Stimulated activated CD8-positive, alpha-beta memory T cell treated with anti-CD3 and anti-CD28 coated beads, Interleukin-7, amount 100 ng/mL, for 48 hours (primary cell): ENCODE measurements around the gene SLC30A3.

Experiments used
- DNase-seq, 2 donors: peaks; one replicate each; pipeline ENCODE4 v3.0.0-alpha.2; 2020; ENCODE audit warnings: low read depth in 1 of 2; ENCODE audit errors: extremely low read depth in 1 of 2

SLC30A3 gene

DNA sequence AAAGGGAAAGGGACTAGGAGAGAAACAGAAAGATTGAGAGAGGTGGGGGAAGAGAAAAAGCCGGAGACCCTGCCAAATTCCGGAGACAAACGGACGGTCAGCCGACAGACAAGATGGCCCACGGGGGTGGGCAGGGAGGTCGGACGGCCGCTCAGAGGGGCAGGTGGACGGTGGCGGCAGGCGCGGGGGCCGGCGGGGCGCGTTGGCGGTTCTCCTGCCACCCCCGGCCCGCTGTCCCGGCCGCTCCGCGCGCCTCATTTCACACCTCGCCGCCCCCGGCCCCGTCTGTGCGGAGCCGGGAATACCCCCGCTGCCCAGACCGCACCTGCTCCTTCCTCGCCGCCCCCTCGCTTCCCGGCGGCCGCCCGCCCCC lies 935 bp downstream of the SLC30A3 start:
- DNase-seq = no peak

DNA sequence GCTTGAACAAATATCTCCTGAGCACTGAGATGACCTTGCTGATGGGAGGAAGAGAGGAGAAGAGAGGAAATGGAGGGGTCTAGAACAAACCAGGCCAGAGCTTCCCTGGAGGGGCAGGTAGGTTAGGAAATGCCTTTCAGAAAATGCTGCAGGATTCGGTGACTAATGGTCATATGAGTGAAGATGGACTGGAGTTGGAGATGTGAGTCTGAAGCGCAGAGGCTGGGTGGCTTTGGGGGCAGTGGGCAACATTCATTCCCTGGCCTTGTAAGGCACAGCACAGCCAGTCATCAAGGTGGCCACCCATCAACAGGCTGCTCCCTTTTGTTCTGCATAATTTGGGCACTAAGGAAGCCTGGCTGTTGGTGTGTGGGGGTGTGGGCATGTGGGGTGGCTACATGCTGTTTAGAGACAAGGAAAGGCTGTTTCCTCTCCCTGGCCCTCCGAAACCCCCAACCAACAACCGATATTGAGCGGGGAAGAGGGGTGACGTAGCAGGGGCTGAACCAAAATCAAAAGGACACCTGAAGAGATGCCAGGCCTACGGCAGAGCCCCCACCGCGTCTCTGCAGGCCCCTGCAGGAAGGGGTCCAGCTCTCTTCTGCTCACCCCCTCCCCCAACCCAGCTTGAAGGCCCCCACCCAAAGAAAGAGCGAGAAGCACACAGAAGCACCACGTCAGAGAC lies 1.5 kb downstream of the SLC30A3 start:
- DNase-seq = no peak

DNA sequence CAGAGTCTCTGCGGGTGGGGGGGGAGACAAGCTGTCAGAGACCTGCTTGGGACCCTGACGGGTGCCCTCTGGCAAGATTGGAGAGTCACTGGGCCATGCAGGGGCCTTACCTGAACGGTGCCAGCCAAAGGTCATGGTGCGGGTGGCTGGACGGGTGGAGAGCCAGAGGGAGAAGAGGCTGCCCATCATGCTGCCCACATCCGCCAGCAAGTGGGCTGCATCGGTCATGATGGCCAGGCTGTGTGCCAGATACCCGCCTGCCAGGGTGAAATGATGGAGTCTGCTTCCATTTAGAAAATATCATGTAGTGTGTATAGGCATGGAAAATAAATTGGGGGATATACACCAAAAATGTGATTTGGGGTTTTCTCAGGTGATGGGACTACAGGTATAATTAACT lies 4.8 kb downstream of the SLC30A3 start:
- no peak for DNase-seq

DNA sequence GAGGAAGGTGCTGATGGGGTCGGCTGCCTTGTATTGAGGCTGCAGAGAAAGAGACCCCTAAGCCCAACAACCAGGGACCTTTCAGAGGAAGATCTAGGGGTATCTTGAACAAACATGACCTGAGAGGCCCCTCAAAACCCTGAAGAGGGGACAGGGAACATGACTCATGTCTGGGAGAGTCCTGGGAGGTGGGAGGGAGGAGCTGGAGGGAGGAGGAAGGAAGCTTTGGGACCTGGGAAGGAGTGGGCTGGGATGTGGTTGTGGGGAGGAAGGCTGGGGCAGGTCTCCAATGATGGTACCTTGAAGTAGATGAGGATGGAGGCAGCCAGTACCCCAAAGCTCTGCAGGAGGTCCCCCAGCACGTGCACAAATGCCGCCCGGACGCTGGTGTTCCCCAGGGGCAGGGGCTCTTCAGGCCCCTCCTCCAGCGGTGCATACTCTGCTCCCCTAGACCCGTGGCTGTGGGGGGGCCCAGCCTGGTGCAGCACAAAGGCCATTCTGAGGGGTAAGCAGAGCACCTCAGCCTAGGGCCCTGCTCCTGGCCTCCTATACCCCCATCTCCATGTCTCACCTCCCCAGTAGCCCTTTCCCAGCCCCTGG lies 5.9 kb downstream of the SLC30A3 start:
- DNase-seq = no peak

DNA sequence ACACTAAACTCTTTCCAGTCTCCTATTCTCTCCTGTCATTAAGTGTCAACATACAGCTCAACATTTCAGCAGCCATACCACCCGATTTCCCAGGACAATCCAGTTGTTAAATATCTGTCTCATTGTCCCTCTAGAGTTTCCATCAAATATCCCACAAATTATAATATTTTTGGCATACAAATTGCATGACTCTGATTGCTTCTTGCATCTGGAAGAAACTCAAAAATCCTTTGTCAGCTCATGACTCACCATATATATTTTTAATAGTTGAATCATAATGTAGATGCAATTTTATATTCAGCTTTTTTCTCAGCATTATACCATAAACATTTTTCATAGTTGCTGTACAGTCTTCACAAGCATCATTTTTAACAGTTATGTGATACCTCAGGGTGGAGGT lies 7.2 kb downstream of the SLC30A3 start:
- no peak for DNase-seq

DNA sequence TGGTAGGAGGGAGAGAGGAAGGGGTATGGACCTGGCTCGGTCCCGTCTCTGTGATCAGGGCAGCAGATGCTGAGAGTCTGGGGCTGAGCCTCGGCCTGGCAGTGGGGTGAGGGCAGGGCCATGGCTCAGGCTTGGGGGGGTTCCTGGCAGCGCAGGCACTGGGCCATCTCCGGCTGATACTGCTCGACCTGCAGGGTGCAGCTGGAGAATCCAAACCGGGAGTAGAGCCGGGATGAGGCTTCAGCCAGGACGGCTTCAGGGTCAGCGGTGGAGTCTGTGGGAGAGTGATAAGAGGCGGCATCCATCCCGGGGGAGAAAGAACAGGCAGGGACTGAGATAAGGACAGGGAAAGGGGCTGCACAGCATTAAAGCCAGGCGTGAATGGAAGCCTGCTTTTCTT lies 7.7 kb downstream of the SLC30A3 start:
- DNase-seq = no peak

DNA sequence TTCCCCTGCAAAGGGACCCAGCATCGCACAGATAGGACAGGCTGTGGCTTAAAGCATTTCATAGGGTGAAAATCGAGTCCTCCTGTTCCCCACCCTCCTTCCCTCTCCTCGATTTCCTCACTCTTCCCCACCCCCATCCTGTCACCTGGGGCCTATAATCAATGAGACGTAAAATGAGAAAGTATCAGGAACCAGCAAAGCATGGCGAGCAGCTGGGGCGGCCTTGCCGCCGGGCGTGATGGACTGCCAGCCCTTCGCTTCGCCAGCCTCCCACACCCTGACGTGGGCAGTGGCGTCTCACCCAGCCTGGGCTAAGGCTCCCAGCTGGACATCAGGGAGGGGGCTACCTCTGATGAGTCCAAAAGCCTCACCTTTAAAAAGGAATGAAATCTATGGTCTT lies 11.1 kb downstream of the SLC30A3 start:
- no peak for DNase-seq

DNA sequence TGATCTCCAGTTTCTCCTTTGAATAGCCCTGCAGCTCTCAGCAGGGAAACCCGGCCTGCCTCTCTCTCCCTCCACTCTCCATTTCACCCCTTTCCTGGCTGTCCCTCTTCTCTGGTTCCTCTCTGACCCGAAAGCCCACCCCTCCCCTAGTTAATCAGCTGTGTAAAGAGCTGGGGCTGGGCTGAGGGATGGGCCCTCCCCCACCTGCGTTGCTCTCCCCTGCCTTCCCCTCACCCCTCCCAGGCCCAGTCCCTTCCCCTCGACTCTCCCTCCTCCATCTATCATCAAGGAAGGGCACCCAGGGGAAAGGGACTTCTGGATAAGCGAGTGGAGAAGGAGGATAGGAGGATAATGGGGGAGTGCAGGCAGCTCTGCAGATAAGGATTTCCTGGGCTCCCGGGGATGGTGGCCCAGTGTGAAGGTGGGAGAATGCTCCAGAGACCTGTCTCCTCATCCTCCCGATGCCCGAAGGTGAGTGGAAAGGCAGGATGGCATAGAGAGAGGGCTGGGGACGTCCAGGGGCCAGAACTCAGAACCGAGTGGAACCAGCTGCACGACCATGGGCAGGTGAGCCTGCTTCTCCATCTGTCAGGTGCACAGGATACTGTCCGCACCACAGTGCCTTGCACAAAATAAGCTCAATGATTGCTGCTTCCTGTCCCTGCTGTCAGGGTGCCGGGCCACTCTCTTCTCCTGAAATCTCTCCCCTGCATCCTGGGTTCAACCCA lies 12.0 kb downstream of the SLC30A3 start:
- no peak for DNase-seq

DNA sequence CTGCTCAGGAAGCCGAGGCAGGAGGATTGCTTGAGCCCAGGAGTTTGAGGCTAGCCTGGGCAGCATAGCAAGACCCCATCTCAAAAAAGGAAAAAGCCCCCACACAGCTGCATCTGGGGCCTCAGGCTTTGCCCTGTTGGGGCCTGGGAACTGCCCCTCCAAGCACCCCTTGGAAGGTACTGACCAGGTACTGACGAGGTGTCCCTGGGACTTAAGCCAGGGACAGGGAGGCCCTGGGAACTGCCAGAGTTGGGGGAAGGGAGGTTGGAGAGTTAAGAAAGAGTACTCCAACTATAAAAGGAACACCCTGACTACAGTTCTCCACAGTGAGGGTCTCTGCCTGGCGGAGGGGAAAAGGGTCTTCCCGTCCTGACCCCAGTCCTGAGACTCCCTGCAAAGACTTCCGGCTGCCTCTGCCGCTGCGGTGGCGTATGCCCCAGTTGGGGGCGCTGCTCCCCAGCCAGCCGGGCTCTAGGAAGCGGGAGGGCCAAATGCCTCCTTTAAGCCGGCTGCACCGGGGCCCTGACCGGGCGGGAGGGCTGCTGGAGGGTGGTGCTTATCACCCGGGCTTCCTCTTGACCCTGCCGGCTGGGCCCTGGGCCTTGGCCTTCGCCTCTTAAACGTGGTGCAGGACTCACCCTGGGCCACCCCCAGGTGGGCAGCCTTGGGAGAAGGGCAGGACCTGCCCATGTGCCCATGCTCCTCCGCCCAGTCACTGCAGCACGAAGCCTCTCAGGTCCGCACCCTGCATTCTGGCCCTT lies 12.8 kb downstream of the SLC30A3 start:
- peak; percentile 37 to 47 for DNase-seq

DNA sequence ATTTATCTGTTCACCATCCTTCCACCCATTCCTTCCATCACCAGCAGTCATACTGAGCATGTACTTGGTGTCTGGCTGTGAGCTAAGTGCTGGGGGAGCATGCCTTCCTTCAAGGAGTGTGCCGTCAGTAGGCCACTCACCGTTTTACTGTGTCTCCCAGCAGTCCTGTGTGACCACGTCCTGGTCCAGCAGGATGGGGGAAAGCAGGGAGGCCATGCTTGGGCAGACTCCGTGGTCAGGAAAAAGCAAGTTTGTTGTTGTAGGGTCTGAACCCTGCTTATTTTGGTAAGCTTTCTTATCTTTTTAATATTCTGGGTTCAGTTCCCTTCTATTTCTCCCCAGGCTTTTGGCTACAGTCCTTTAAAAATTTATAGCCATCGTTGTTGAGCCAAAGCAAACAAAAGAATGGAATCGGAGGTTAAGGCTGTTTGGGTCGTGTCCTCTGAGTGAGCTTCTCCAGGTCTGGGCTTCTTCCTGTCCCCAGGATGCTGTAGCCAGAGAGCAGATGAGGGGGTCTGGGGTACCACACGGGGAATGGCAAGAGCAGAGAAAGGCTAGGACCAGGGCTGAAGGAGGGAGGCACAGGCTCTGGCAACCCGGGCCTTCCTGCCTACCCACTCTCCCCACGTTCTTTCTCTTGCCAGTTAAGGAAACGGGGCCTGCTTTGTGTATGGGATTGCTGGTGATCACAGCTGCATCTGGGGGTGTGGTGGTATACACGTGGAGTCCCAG lies 13.5 kb downstream of the SLC30A3 start:
- DNase-seq = no peak

DNA sequence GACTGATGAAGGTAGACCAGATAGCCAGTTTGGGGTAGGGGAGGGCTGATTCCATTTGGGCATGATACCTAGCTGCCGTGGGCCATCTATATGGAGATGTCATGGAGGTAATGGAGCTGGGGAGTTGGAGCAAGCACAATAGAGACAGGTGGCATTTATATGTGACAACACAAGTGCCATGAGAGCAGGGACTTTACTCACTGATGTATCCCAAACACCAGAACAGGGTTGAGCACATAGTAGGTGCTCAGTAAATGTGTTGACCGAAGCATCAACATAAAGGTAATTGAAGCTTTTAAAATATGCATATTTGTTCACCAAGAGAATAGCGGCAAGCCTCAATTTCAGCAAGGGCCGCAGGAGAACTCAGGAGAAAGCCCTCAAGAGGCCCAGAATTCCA lies 15.0 kb downstream of the SLC30A3 start:
- DNase-seq = no peak

DNA sequence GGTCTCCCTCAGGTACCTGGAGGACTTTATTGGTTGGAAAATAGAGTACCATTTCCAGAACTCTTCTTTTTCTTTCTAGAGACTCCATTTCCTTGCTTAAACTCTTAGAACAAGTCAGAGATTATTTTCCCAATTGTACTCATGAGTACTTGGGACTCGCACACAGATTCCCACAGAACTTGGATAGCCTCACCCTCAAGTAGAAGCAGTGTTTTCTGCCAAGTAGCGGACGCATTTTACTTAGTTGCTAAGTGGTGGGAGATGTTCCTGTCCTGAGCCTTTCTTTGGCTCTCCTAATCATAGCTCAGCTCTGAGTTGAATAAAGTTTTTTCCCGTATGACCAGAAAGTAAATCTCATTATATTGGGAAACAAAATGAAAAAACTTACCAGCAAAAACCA lies 17.2 kb downstream of the SLC30A3 start:
- DNase-seq = no peak

DNA sequence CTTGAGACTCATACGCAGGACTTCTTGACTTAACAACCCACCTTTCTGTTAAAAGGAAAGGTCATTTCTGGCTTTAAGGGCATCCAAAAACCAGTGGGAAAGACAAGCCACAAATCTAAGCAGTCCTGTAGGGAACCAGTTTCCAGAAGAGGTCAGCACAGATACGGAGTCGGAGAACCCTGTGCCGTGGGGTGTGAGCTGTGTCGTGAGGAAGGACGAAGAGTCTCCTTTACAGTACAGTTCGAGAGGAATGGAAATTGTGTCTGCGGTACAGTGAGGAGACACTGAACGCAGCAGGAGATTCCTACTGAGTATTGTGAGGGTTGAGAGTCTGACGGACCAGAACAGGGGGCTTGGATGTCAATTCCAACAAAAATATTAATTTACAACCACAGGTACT lies 17.7 kb downstream of the SLC30A3 start:
- no peak for DNase-seq

DNA sequence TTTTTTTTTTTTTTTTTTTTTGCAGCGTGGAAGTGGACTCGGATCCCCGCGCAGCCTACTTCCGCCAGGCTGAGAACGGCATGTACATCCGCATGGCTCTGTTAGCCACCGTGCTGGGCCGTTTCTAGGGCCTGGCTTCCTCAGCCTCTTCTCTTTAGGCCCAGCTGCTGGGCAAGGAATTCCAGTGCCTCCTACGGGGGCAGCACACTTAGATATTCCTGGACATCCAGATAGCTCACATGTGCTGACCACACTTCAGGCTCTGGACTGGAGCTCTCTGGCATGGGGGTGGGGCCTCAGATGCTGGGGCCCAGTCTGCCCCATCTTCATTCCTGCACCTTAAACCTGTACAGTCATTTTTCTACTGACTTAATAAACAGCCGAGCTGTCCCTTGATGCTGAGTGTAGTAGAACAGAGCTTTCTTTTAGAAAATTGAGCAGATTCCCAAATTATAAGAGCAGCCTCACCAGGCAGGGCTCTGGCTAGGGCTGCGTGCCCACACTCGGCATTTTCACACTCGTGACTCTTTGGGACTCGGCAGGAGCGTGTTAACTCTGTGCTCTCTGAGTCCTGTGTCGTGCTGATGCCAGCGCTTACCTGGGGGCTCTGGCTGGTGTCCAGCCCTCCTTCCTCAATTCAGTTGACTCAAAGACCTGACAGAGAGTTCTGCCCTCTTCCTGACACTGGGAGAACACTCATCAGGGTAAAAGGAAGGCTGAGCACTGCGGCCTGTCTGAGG lies 19.3 kb downstream of the SLC30A3 start:
- no peak for DNase-seq

DNA sequence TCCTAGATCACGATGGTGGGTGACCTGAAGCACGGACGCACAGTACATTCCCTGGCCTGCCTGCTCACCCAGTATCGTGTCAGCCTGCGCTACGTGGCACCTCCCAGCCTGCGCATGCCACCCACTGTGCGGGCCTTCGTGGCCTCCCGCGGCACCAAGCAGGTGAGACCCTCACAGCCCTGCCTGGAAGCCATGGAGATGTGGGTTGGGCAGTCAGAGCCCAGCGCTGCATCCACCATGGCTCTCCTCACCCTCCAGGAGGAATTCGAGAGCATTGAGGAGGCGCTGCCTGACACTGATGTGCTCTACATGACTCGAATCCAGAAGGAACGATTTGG lies 20.3 kb downstream of the SLC30A3 start:
- no peak for DNase-seq

DNA sequence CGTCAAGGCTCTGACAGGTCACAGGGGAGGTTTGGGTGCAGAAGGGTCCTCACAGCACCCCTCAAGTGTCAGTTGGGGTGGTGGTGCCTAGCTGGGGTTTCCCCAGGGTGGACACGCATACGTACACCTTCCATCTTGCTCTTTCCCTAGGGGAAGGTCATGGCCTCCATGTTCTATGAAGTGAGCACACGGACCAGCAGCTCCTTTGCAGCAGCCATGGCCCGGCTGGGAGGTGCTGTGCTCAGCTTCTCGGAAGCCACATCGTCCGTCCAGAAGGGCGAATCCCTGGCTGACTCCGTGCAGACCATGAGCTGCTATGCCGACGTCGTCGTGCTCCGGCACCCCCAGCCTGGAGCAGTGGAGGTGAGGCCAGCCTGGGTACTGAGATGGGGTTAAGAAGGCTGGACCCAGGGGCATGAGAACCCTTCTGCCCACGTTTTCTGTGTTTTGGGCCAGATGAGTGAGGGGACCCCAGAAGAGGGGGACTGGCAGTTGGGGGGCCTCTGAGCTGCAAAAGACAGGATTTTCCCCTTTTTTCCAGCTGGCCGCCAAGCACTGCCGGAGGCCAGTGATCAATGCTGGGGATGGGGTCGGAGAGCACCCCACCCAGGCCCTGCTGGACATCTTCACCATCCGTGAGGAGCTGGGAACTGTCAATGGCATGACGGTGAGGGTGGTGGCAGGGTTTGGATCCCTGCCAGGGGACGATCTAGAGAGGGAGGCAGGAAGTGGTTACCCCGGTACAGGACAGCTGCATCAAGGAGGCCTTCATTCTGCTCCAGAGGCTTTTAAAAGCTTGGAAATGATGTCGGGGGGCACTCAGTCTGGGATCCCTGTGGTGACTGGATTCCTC lies 20.9 kb downstream of the SLC30A3 start:
- no peak for DNase-seq

DNA sequence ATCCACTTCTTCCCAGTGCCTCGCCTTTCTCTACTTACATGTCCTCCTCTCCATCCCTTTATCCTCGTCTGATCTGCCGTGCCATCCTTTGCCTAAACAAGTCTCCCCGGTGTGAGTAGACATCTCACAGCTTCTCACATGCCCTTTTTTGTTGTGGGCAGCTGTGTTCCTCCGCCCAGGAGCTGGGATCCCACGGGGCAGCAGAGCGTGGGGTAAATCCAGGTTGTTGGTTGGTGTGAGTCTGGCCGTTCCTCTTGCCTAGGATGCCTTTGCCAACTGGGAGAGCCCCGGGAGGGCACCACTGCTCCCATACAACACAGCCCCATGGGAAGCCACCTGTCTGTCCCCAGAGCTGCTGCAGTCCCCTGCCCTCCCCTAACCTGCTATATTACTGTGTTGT lies 22.4 kb downstream of the SLC30A3 start:
- DNase-seq = no peak

DNA sequence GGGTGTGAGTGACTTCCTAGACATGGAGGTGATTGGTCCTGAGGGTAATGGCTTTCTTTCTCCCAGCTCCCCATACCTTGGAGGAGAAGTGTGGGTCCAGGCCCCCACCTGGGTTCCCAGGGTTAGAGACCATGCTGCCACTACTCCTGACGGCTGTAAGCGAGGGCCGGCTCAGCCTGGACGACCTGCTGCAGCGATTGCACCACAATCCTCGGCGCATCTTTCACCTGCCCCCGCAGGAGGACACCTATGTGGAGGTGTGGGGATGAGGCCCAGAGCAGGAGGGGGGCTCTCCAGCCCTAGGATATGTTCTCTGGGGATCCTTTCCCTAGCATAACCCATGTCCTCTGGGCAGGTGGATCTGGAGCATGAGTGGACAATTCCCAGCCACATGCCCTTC lies 23.9 kb downstream of the SLC30A3 start:
- no peak for DNase-seq

DNA sequence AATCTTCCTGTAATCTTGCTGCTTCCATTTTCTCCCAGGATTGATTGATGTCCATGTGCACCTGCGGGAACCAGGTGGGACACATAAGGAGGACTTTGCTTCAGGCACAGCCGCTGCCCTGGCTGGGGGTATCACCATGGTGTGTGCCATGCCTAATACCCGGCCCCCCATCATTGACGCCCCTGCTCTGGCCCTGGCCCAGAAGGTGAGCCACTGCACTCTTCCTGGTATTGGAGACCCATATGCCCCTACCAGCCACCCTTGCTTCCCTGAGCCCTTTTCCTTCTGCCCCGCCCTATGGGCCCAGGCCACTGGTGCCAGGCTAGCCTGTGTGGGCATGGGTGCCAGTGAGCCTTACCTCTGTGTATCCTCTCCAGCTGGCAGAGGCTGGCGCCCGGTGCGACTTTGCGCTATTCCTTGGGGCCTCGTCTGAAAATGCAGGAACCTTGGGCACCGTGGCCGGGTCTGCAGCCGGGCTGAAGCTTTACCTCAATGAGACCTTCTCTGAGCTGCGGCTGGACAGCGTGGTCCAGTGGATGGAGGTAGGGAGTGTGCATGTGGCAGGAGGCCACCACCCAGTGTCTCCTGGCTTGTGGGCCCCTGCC lies 25.4 kb downstream of the SLC30A3 start:
- no peak for DNase-seq
